Gastroesophageal sphincter (tissue), 3 donors: ENCODE data around the gene CREB1.

Experiments used
- CTCF ChIP-seq, 4 experiments: fragments of 200-600 bp in 2 of 4; fragments of 450-650 bp in 2 of 4; sonication (generic) in 1 of 4; IDR thresholded peaks; one replicate each; pipeline ENCODE4 v1.5.1; 2017 to 2019; ENCODE audit warnings: antibody characterized with exemption in 4 of 4, mild to moderate bottlenecking in 2 of 4, moderate library complexity in 2 of 4
- POLR2A ChIP-seq, 2 donors: fragments of 450-650 bp; IDR thresholded peaks; one replicate each; pipeline ENCODE4 v1.6.1; 2017; ENCODE audit warnings: antibody characterized with exemption in 2 of 2, mild to moderate bottlenecking in 2 of 2, moderate library complexity in 1 of 2

GRCh38 chr2:207515671-207516070, 14.1 kb upstream of the CREB1 start:
- no peak for TF ChIP-seq CTCF (IDR thresholded peaks at IDR 0.05)
- TF ChIP-seq POLR2A (IDR thresholded peaks at IDR 0.05), result no peak
